ENCODE measurements around the gene IRF7.

GRCh38 chr11:625636-626268 is 10.0 kb upstream of the IRF7 start:
- no peak for TF ChIP-seq CTCF (IDR thresholded peaks at IDR 0.05)
- TF ChIP-seq POLR2AphosphoS5 (IDR thresholded peaks at IDR 0.05) = no peak
- no peak for TF ChIP-seq POLR2A (IDR thresholded peaks at IDR 0.05)
